ENCODE measurements around the gene GFRA1. TPM values are rescaled to one million over a fixed set of nuclear protein-coding genes. Genes with fewer than 3 reads are reported as not detected.

GFRA1 gene
- total and polyA plus RNA-seq, 8 donors: 0.29 to 83.2 (median 4.6) TPM

DNA sequence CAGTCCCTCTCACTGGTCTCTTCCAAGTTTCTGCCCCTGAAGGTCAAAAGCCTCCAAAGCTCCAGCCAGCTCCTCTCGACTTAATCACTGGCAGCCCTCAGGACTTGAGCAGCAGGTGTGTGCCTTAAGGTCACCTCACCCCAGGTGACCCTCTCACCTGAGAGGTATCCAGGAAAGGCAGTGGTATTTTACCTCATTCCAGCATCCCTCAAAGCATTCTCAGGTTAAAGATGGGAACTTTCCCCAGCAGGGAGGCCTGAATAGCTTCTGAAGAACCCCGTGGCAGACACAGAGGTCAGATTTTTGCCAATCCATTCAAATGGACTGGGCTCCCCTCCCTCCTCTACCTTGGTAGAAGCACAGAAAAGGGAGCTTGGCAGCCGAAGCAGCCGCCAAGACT is 148.2 kb downstream of the GFRA1 start:
- DNase-seq: no peak
- WGBS, 5 donors: 45 to 55% (median 52%) methylated on average over 4 of the region's 4 CpGs
- TF ChIP-seq POLR2AphosphoS5 (IDR thresholded peaks at IDR 0.05) (no peak), POLR2A (IDR thresholded peaks at IDR 0.05) (no peak), EP300 (IDR thresholded peaks at IDR 0.05) (no peak)
- TF ChIP-seq, protein P1, sequence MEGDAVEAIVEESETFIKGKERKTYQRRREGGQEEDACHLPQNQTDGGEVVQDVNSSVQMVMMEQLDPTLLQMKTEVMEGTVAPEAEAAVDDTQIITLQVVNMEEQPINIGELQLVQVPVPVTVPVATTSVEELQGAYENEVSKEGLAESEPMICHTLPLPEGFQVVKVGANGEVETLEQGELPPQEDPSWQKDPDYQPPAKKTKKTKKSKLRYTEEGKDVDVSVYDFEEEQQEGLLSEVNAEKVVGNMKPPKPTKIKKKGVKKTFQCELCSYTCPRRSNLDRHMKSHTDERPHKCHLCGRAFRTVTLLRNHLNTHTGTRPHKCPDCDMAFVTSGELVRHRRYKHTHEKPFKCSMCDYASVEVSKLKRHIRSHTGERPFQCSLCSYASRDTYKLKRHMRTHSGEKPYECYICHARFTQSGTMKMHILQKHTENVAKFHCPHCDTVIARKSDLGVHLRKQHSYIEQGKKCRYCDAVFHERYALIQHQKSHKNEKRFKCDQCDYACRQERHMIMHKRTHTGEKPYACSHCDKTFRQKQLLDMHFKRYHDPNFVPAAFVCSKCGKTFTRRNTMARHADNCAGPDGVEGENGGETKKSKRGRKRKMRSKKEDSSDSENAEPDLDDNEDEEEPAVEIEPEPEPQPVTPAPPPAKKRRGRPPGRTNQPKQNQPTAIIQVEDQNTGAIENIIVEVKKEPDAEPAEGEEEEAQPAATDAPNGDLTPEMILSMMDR (IDR thresholded peaks at IDR 0.05): no peak
- Histone ChIP-seq H3K36me3 (no peaks in the 10 kb centered on the region), H3K27ac (no peak overlapping the region), H3K27me3 (no peaks in the 10 kb centered on the region), H3K9me3 (no peaks in the 10 kb centered on the region), H3K4me3 (no peak overlapping the region), H3K4me1 (no peaks in the 10 kb centered on the region)
- intact Hi-C loops (cut with DNase I; ENCODE audit: low total_unique reads): no loop called here

DNA sequence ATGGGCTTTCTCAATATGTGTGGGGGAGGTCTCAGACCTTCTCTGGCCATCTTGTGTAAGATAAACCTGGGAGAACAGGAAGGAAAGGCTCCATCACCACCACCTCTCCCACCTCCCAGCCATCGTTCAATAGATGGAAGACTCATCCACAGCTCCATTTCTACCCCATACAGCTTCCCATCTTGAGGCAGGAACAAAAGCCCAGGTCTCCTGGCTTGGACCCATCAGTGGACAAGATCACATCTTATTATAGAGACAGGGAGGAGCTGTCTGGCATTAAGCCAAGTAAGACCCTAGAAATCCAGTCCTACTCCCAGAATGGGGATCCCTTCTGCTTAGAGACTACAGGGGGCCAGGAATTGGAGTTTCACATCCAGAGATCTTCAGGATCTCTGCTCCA is 150.3 kb downstream of the GFRA1 start:
- no peaks in the 10 kb centered on the region for H3K27me3 ChIP-seq
- 87 to 95% (median 93%) methylated on average over 1 of the region's 1 CpG for WGBS, 5 donors
- no peak for DNase-seq
- H3K27ac ChIP-seq: no peak overlapping the region
- H3K4me3 ChIP-seq: no peak overlapping the region
- intact Hi-C loops (cut with DNase I; ENCODE audit: low total_unique reads): no loop called here
- TF ChIP-seq POLR2A (IDR thresholded peaks at IDR 0.05) (no peak), POLR2AphosphoS5 (IDR thresholded peaks at IDR 0.05) (no peak), EP300 (IDR thresholded peaks at IDR 0.05) (no peak)
- TF ChIP-seq, protein P1 (IDR thresholded peaks at IDR 0.05): no peak
- H3K9me3 ChIP-seq: no peaks in the 10 kb centered on the region
- no peaks in the 10 kb centered on the region for H3K4me1 ChIP-seq
- no peaks in the 10 kb centered on the region for H3K36me3 ChIP-seq

DNA sequence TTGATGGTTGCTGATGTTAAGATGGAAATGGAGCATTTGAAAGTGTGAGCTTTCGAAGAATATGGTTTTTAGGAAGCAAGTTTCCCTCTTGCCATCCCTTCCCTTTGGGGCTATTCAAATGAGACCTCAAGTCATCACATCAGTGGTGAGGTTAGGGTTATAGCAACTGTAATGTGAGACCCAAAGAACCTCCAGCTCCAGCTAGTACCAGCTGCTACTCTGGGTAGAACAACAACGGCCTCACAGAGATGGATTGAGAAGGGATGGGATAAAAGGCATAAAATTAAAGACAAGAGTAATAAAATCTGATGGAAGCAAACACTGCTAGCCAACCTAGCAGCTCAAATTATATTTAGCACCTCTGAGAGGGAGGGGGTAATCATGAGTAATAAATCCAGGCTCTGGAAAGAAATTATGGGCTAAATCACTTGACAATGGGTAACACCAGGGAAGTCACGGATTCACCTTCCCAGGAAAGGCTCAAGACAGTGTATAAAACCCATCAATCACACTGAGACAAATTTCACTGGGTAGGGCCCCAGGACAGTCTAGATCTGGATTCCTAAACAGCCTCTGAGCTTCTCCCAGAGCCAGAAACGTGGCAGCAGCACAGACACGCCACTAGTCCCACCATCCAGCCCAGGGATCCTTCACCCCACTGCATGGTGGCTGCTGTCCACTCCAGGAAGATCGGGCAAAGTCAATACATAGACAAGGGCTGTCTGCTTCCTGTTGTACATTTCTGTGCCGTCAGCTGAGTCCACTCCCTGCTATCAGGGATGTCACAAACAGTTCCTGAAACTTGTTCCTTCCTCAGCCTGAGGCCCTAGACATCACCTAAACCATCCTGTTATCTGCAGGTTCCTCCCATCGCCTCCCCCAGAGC is 151.1 kb downstream of the GFRA1 start:
- 73 to 81% (median 77%) methylated on average over 5 to 8 of the region's 8 CpGs for WGBS, 5 donors
- Histone ChIP-seq H3K4me1 (no peaks in the 10 kb centered on the region), H3K9me3 (no peaks in the 10 kb centered on the region), H3K27ac (no peak overlapping the region), H3K27me3 (no peaks in the 10 kb centered on the region), H3K4me3 (no peak overlapping the region), H3K36me3 (no peaks in the 10 kb centered on the region)
- DNase-seq: no peak
- no peak for TF ChIP-seq POLR2AphosphoS5 (IDR thresholded peaks at IDR 0.05)
- TF ChIP-seq, protein P1 (IDR thresholded peaks at IDR 0.05): no peak
- TF ChIP-seq EP300 (IDR thresholded peaks at IDR 0.05): no peak
- TF ChIP-seq POLR2A (IDR thresholded peaks at IDR 0.05): no peak
- intact Hi-C loops (cut with DNase I; ENCODE audit: low total_unique reads): no loop called here

DNA sequence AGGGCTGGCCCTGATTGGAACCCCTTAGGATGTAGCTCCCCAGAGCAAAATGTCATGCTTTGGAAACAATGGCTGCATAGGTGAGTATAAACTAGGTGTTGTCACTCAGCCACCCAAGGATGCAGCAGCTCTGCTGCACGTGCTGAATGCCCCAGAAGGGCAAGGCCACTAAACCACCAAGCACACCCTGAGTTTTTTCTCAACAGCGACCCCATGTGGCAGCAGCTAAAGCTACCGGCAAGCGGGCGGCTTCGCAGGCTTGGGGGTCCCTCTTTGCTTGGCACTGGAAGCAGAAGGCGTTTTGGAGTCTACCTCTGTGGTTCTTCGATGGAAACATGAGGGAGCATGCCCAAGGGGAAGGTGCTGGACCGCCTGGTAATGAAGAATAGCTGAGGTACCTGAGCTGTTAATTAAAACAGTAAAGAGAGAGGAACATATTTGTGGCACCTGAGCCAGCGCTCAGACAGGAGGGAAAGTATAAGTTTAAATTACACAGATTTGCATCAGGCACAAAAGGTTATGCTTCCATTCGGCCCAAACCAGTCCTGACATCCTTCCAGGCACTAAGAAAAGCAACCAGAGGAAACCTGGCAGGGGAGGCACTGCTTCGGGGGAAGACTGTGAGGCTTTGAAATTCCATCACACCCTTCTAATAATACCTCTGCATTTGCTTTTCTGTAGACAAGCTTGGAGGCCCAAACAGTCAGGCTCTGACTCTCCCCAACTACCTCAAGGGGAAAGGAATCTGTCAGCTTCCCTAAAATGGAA is 152.1 kb downstream of the GFRA1 start:
- intact Hi-C loops (cut with DNase I; ENCODE audit: low total_unique reads): no loop called here
- 60 to 78% (median 68%) methylated on average over 12 of the region's 12 CpGs for WGBS, 5 donors
- H3K4me1 ChIP-seq: no peaks in the 10 kb centered on the region
- H3K27ac ChIP-seq: no peak overlapping the region
- no peaks in the 10 kb centered on the region for H3K9me3 ChIP-seq
- no peak for DNase-seq
- H3K27me3 ChIP-seq: no peaks in the 10 kb centered on the region
- H3K4me3 ChIP-seq: no peak overlapping the region
- H3K36me3 ChIP-seq: no peaks in the 10 kb centered on the region
- TF ChIP-seq, protein P1 (IDR thresholded peaks at IDR 0.05): no peak
- TF ChIP-seq EP300 (IDR thresholded peaks at IDR 0.05) (no peak), POLR2A (IDR thresholded peaks at IDR 0.05) (no peak), POLR2AphosphoS5 (IDR thresholded peaks at IDR 0.05) (no peak)
